NCI-H1092 treated with DMSO at 0.1 percent for 48 hours (cell line): Measurements from ENCODE around the gene RSPO1.

ENCODE experiments used
- DNase-seq: peaks from one replicate; lab custom pipeline; 2025; lab: John Stamatoyannopoulos, UW

Gene RSPO1

DNA sequence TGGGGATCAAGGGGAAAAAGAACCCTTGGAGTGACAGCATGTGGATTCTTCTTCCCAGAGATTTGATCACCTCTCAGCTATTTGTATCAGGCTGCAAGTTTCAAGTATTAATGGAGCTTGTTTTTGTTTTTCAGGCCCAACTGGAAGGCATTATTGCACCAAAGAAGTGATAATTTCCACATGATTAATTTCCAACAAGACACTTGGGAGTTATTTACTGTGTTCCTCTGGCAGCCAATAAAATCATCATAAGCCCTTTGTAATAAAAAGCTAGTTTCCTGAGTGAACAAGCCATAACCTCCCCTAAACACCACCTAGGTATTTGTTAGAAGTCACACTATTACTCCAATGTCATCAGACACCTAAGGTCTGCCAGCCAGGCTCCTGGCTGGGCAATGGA lies 69.8 kb downstream of the RSPO1 start:
- no peak for DNase-seq

DNA sequence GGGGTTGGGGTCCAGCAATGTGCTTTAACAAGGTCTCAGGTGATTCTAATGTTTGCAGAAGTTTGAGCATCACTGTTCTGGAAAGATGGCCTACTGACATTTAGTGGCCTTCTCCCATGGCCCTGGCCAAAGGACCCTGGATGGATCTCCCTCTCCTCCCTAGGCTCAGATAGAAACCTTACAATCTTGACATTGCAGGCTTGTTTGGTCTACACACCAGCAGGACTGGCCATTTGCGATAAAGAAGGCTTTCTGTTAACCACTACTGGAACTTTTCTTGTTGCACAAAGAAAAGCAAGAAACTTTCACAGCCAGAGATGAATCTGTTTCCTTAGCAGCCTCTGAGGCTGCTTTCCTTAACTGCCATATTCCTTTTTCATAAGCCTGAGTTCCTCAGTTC lies 71.7 kb downstream of the RSPO1 start:
- DNase-seq, result no peak
